Cardiac muscle cell (in vitro differentiated cells and primary cell): ENCODE data around the gene MRRF. TPM values are rescaled to one million over a fixed set of nuclear protein-coding genes. Genes with fewer than 3 reads are reported as not detected.
"Not testable (repeated sequence)": the region's sequence is repeated elsewhere in the genome, so short reads cannot be mapped to it uniquely, and the experiment has no call there.

Experiments
- DNase-seq, 2 donors: peaks; one replicate each; pipeline versions ENCODE4 v3.0.0 to v3.0.0-alpha.2; 2010 to 2017; ENCODE audit warnings: low read depth in 1 of 2, low spot score in 1 of 2
- H3K27ac ChIP-seq: fragments of 200-600 bp; sonication (generic); 2 replicates; pipeline ENCODE4 v1.5.1; 2016
- H3K27me3 ChIP-seq: fragments of 200-600 bp; sonication (generic); 2 replicates; pipeline ENCODE4 v1.6.0; 2016; ENCODE audit warnings: control low read depth
- H3K36me3 ChIP-seq: fragments of 200-600 bp; sonication (generic); 2 replicates; pipeline ENCODE4 v1.5.1; 2016; ENCODE audit warnings: control low read depth
- H3K4me1 ChIP-seq: fragments of 200-600 bp; sonication (generic); 2 replicates; pipeline ENCODE4 v1.8.1; 2017; ENCODE audit warnings: low read depth, mild to moderate bottlenecking, mixed run types
- H3K4me3 ChIP-seq: fragments of 200-600 bp; sonication (generic); 2 replicates; pipeline ENCODE4 v1.5.1; 2016; ENCODE audit warnings: mild to moderate bottlenecking
- H3K9me3 ChIP-seq: fragments of 200-600 bp; sonication (generic); 2 replicates; pipeline ENCODE4 v1.5.1; 2017; ENCODE audit warnings: low read depth, mild to moderate bottlenecking, control low read depth
- CTCF ChIP-seq: IDR thresholded peaks from 2 replicates; pipeline ENCODE4 v1.5.1; 2012; ENCODE audit warnings: low read depth, mild to moderate bottlenecking, low read length
- polyA plus RNA-seq: library from polyadenylated mRNA; unstranded; fragments of >200 nt; fragmentation: Nextera tagmentation; extraction: Ambion mirVana; gene quantifications from 2 replicates; pipeline ENCODE4 v1.2.1, GENCODE V29; 2016
- total RNA-seq: library from RNA; depleted of rRNA; stranded (reverse); fragments of >200 nt; gene quantifications from 2 replicates; pipeline ENCODE4 v1.2.3, GENCODE V29; 2016

The MRRF gene
- total and polyA plus RNA-seq, 2 experiments from 2014 or later, result 44.4 to 45.5 TPM

- H3K27ac ChIP-seq, result no peak overlapping the region
- no peak for DNase-seq
- H3K4me3 ChIP-seq, result no peak overlapping the region
- H3K4me1 ChIP-seq, result no peaks in the 10 kb centered on the region
- H3K36me3 ChIP-seq, result peaks cover 14% of the 10 kb centered on the region
- no peaks in the 10 kb centered on the region for H3K9me3 ChIP-seq
- no peaks in the 10 kb centered on the region for H3K27me3 ChIP-seq
- no peak for TF ChIP-seq CTCF
Observed at GRCh38 chr9:122327175-122327574, 62.5 kb downstream of the MRRF start.

- no peak overlapping the region for H3K4me3 ChIP-seq
- no peak for DNase-seq
- H3K4me1 ChIP-seq, result no peaks in the 10 kb centered on the region
- H3K27ac ChIP-seq, result no peak overlapping the region
- no peaks in the 10 kb centered on the region for H3K36me3 ChIP-seq
- TF ChIP-seq CTCF, result no peak
- H3K9me3 ChIP-seq, result no peaks in the 10 kb centered on the region
- H3K27me3 ChIP-seq, result no peaks in the 10 kb centered on the region
Observed at GRCh38 chr9:122329597-122329996, 64.9 kb downstream of the MRRF start.

- DNase-seq, H3K4me1 ChIP-seq, H3K27me3 ChIP-seq, H3K9me3 ChIP-seq, H3K27ac ChIP-seq, H3K4me3 ChIP-seq, H3K36me3 ChIP-seq: not testable (repeated sequence)
Observed at GRCh38 chr9:122330466-122330865, 65.8 kb downstream of the MRRF start.

- Histone ChIP-seq H3K4me1 (no peaks in the 10 kb centered on the region), H3K4me3 (no peak overlapping the region), H3K36me3 (no peaks in the 10 kb centered on the region), H3K27ac (no peak overlapping the region), H3K9me3 (no peaks in the 10 kb centered on the region), H3K27me3 (no peaks in the 10 kb centered on the region)
- TF ChIP-seq CTCF, result no peak
- no peak for DNase-seq
Observed at GRCh38 chr9:122331523-122331927, 66.8 kb downstream of the MRRF start.

GRCh38 chr9:122332083-122332482, 67.4 kb downstream of the MRRF start:
- no peaks in the 10 kb centered on the region for H3K4me1 ChIP-seq
- H3K27me3 ChIP-seq, result no peaks in the 10 kb centered on the region
- H3K27ac ChIP-seq, result no peak overlapping the region
- H3K36me3 ChIP-seq, result no peaks in the 10 kb centered on the region
- H3K4me3 ChIP-seq, result no peak overlapping the region
- no peak for TF ChIP-seq CTCF
- H3K9me3 ChIP-seq, result no peaks in the 10 kb centered on the region
- no peak for DNase-seq

- Histone ChIP-seq H3K36me3 (no peaks in the 10 kb centered on the region), H3K27me3 (no peaks in the 10 kb centered on the region), H3K4me1 (no peaks in the 10 kb centered on the region), H3K4me3 (no peak overlapping the region), H3K9me3 (no peaks in the 10 kb centered on the region), H3K27ac (no peak overlapping the region)
- no peak for TF ChIP-seq CTCF
- DNase-seq, result no peak
Observed at GRCh38 chr9:122332644-122333043, 68.0 kb downstream of the MRRF start.
